ENCODE results near the gene CHRNB2.
A peak's percentile ranks its signal among the peaks of the same experiment; 100 is the strongest.

The CHRNB2 gene

DNA sequence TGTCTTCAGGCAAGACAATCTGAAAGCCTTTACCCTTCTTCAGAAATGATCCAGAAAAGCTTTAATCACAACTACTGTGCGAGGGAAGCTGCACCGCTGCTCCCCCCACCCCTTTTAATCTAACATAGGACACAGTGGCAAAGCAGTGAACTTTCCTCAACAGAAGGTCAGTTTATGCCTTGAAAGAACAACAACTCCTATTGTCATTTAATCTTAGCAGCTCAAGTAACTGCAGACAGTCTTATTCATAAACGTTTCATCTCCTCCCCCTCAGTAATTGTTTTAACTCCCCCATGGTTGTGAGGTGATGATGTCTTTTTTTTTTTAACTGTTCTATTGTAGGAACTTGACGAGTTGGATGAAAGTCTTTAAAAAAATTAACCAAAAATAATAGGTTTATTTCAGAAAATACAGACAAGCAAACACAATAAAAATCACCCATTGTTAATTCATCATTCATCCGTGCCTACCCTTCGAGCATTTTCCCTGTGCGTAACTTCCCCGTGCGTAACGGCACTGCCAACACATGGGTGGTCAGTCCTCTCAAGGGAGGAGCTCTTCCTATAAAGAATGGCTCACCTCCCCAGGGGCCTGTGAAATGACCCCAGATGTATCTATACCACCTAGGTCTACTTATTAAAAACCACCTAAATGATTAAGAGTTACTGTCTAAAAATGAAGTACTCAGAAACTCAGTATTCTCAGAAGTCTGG, 43.7 kb downstream of the CHRNB2 start:
- no peak for DNase-seq

DNA sequence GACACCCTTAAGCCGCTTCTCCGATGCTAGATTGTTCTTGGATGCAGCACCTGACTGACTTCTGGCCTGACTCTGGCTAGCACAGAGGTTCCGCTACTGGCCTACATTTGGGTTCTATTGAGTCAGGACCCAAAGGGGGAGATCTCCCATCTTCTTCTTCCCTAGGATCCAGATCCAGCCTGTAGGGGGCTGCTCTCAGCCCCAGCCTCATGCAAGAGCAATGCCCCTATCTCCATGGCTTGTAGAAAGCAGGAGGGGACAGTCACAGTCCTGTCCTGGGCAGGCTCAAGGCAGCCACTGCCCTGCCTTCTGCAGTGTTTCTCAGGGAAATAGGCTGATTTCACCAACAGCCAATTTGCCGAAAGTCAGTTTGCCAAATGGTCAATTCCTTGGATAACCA, 46.7 kb downstream of the CHRNB2 start:
- no peak for DNase-seq

DNA sequence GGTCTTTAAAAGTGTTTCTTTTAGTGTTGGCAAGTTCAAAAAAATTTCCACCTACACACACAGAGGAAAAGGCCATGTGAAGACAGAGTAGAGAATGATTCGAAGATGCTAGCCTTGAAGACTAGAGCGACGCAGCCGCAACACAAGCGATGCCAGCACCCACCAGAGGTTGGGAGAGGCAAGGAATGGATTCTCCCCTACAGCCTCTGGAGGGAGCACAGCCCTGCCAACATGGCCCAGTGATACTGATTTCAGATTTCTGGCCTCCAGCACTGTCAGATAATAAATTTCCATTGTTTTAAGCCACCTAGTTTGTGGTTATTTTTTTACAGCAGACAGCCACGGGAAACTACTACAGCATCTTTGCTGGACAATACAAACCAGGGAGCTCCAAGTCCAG, 47.3 kb downstream of the CHRNB2 start:
- no peak for DNase-seq

DNA sequence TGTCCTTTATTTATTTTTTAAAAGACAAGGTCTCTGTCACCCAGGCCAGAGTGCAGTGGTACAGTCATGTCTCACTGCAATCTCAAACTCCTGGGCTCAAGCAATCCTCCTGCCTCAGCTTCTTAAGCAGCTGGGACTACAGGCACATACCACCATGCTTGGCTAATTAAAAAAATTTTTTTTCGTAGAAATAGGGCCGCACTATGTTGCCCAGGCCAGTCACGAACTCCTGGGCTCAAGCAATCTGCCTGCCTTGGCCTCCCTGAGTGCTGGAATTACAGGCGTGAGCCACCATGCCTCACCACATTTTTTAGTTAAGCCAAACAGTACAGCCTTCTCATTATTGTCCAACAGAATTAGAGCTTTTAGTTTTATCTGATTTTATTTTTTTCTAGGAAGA, 47.8 kb downstream of the CHRNB2 start:
- no peak for DNase-seq

DNA sequence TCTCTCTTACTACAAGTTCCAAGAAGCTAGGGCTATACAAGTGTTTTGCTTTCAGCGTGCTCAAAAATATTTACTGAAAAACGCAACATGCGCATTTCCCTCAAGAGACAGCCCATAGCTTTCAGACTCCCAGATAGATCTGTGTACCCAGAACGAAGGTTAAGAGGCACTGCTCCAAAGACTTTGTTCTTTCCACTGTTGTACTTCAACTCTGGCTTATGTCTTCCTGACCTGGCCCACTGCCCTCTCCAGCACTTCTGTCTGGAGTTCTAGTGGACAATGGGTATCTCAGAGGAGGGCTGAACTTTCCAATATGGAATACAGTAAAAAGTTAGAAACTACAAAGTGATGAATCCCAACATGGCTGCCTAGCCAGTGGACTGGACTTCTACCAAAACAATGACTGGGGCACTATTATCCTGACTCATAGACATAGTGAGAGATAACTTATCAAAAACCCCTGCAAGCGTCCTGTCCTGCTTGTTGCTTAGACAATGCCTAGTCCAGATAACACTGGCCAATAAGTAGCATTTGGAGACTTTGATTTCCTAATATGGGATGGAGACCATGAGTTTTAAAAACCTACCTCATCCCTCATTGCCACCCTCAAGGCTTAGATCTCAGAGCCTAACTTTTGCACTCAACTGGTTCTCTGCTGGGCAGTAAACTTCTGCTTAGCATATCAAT, 49.2 kb downstream of the CHRNB2 start:
- DNase-seq = no peak

DNA sequence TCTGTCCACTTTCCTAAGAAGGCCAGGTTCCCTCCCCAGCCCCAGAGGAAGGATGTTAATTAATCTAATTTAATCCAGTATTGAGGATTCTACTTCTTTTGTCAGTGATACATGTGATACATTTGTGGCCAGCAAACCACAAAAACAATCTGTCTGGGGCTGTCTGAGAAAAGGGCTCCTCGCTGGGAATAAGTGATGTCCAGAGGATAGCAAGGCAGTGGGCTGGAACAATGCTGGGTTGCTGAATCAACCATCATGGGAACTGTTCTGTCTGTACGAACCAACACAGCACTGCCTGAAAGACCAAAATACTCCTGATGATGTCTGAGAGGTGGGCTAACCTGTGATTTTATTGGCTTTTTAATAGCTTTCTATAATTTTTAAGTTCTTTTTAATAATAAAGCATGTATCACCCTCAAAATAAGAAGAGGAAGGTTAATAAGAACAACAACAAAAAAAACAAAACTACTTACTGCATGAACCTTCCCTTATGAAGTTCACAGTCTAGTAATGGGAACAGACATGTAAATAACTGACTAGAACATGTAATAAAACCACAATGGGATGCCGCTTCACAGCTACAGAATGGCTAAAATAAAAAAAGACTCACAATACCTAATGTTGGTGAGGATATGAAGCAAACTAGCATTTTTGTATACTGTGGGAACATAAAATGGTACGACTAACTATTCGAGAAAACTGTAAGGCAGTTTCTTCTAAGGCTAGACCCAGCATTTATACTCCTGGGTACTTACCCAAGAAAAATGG, 51.8 kb downstream of the CHRNB2 start:
- no peak for DNase-seq

DNA sequence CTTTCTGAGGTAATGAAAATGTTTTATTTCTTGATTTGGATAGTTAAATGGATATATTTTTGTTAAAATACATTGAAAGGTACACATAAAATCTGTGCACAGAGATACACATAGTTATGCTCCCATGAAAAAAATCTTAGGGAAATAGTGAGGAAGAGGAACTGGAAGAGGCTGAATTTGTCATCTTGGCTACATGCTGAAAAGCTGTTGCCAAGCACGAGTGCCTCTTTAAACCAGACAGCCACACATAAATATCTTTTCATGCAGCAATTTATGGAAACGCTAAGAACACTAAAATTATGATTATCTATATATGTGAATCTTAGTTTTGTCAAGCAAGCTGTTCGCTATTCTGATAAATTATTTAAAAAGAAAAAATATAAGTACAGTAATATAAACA, 53.2 kb downstream of the CHRNB2 start:
- no peak for DNase-seq

DNA sequence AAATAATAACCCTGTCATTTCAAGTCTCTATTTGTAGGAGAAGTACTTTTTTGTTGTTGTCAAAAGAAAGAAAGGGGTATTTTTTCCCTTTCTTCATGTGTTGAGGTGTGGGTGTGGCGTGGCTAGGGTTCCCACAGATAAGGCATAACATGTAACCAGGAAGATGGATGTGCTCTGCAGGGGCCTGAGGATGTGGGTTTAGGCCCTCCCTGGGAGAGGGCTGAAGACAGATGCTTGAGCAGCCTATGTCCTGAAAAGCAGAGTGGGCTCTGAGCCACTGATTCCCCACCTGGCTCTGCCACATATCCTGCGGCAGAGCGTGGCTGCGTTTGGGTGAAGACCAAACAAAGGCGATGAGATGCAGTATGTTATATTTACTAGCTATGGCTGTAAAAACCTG, 54.3 kb downstream of the CHRNB2 start:
- no peak for DNase-seq

DNA sequence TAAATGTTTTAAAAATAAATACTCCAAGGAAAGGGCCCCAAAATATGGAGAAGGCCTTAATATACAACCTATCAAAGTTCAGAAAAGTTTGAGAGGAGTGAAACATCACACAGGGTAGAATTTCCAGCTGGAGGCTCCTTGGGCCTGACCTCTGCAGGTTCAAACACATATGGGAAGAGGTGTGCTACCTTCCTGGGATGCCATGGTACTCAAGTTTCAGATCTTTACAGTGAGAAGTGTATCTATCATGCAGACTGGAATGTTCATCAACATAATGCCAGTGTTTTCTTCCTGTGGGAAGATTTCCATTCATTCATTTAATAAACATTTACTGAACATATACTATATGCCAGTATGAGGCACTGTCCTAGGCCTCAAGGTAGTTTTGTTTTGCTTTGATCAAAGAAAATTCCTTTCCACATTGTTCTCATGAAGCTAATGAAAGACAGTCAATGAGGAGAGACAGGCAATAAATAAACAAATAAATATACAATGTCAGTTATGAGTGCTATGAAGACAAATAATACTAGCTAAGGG, 55.0 kb downstream of the CHRNB2 start:
- DNase-seq = no peak

DNA sequence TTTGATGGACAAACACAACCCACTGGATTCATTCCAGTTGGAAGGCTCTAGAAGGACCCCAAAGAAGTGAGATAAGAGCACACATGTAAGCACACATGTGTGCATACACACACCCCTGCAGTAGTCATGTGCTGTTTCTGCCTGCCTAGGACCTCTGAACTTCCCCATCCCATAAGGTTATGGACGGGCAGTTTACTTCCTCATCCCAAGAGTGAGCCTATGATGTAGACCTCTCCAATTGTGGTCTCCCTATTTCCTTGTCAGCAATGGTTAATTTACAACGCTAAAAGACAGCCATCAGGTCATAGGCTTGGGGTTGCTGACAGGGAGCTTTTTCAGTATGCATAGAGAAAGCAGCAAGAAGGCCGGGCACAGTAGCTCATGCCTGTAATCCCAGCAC, 55.8 kb downstream of the CHRNB2 start:
- no peak for DNase-seq

DNA sequence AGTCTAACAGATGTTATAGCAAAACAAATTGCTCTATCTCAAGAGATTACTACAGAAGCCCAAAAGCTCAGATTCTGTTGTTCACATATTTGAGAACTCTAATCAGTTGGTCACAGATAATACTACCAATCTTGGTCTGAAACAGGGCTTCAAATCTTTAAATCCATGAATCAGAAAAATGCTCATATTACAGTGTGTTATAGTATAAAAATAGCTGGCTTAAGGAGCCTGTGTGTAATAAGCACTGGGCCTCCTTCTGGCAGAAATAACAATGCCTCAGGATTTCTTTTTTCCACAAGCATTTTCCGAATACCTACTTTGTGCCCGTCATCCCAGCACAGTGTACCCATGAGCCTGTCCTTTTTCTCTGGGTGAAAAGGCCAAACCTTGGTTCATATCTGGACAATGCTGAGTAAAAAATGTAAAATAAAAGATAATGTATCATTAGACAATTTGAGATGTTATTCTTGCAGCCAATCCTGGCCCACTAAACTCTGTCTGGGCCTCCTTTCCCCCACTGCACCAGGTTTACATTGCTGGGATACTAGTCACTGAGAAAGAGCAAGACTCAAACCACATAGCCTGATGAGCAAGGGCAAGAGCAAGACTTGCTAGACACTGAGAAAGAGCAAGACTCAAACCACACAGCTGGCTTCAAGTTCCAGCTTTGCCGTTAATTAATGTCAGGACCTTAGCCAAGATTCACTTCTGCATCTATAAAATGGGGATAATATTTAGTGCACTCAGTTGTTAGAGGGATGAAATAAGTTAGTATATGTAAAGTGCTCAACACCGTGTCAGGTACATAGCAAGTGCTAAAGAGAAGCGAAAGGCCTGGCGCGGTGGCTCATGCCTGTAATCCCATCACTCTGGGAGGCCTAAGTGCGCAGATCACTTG, 57.4 kb downstream of the CHRNB2 start:
- peak; percentile 31 for DNase-seq

DNA sequence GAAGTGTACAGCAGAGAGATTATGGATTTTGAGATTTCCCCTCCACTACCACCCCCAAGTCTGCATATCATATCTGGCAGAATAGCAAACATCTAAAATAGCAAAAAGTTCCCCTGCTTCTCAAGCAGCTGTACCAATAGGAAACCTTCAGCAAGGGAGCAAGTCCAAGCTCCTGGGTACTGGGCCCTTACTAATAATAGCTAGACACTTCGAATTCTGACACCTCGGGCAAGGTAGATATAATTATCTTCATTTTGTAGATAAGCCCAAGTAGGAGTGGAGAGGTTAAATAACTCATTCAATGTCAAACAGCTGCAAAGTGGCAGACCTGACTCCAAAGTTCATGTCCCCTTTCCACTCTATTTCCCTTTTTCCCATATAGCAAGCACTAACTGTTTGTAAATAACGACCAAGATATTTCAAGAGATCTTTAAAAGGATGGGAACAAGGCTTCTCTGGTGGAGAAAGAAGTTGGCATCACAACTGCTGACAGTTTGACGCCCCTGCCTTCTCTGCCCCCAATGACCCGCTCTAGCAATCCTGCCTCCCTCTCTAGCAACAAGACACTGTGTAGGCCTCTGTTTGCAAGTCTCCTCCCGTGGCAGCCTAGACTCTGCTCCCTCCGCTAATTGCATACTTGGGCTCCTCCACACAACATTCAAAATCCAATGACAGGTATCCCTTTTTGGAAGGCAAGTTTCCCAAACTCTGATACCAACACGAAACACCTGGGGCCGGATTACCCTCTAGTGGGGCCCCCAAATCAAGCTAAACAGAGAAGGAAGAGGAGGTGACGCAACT, 59.1 kb downstream of the CHRNB2 start:
- peak; percentile 25 for DNase-seq

DNA sequence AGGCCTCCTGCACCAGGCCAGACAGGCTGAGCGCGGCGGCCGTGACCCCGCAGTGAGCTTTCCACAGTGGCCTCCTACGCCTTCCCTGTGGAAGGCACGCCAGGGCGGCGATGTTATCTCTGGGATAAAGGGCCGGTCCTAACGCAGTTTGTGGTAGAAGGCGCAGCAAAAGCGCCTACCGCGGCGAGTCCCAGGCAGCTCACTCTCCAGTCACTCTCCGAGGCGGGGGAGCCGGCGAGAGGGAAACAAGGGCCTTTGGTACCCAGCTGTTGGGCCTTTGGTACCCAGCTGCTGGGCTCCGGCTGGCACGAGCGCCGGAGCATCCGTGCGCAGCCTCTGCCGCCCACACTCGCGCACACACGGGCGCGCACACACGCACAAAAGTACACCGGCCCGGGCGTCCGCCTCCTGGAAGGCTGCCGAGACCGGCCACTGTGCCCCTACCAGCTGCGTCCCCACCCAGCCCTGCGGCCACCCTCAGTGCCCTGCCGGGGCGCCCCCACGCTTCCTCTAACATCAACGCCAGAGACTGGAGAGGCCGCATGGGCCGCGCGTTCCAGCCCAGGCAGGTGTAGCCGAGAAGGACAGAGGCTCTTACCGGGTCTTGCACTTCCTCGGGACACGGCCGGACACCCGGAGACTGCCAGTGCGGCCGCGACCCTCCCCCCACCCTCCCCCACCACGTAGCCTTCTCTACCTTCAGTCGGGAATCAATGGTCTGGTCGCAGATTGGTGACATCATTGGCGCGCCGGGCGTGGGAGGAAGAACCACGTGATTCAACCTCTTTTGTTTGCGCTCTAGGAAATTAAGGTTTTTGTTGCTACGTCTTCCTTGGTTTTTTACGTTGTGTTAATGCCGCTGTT, 59.9 kb downstream of the CHRNB2 start:
- DNase-seq = peak; percentile 93

DNA sequence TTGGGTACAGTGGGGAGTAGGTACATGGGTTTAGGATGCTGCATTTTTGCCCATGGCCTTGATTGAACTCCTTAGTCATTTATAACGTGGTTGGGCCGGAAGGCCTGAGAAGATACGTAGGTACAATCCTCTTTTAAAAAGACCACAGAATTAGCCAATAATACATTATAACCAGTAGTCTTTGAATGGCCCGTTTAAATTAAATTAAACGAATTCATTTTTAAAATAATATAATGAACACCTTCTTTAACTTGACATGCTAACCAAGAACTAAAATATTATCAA, 60.5 kb downstream of the CHRNB2 start:
- DNase-seq = no peak

DNA sequence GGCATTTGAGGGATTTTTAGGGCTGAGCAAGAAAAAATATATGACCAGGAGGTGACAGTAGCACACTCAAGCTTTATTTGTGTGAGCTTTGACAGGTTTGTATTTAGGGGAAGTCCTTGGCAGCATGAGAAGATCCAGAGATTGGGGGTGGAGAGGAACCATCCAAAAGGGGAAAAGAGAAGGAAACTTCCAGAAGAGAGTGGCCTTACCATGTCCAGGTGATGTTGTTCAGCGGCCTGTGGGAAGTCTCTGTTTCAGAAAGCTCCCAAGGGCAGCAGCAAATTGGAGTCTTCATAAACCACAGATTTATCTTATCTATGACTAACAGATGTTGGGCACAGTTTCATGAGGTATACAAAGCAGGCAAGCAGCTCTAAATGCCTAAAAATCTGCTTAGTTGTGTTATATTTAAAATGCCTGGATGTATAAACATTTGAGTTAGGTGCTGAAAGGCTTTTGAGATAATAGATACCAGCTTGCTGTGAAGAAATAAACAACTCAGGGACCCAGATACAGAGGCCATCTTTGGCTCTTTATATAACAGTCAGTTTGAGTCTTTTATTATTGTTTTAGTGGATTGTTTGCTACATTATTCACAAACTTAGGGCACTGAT, 61.6 kb downstream of the CHRNB2 start:
- DNase-seq = no peak

All from RPMI8226 (cell line).